K562 (cell line): Measurements from ENCODE around the gene RAB40B. TPM values are rescaled to one million over a fixed set of nuclear protein-coding genes. Genes with fewer than 3 reads are reported as not detected.

Source experiments
- DIDO1 ChIP-seq: fragments of 450-650 bp; IDR thresholded peaks from 2 replicates; pipeline ENCODE4 v1.6.1; 2016; ENCODE audit warnings: low read depth, missing biosample characterization, missing genetic modification characterization
- ELF2 ChIP-seq: fragments of 250-450 bp; sonication (Bioruptor Pico); IDR thresholded peaks from 2 replicates; pipeline ENCODE4 v1.5.0; 2021; ENCODE audit warnings: mild to moderate bottlenecking
- FOS ChIP-seq: IDR thresholded peaks from 3 replicates; pipeline ENCODE4 v1.6.1; 2011; ENCODE audit not compliant: insufficient read length; ENCODE audit errors: extremely low read depth
- JUN ChIP-seq, 2 experiments: sonication (generic) in 1 of 2; formaldehyde crosslinking in 1 of 2; IDR thresholded peaks; 2 replicates each; pipeline versions ENCODE4 v1.6.1 to v1.8.0; 2012 to 2022; ENCODE audit warnings: borderline replicate concordance in 2 of 2, mild to moderate bottlenecking in 2 of 2, improper control_type of control experiment in 1 of 2, low read depth in 1 of 2, low read length in 1 of 2, missing genetic modification reagents in 1 of 2
- SREBF1 ChIP-seq: fragments of 150-350 bp; IDR thresholded peaks from 2 replicates; pipeline ENCODE4 v1.6.1; 2014; ENCODE audit warnings: antibody characterized with exemption, low read depth, low read length, borderline replicate concordance
- ZKSCAN8 ChIP-seq: fragments of 200-800 bp; sonication (Bioruptor generic); IDR thresholded peaks from 2 replicates; pipeline ENCODE4 v1.6.1; 2016; ENCODE audit warnings: missing genetic modification characterization, missing compliant biosample characterization
- ZNF146 ChIP-seq: IDR thresholded peaks from one replicate; pipeline ENCODE4 v1.6.1; 2018; ENCODE audit warnings: missing compliant biosample characterization; ENCODE audit not compliant: unreplicated experiment
- ZNF184 ChIP-seq: sonication (generic); formaldehyde crosslinking; IDR thresholded peaks from 2 replicates; pipeline ENCODE4 v1.5.0; 2020; ENCODE audit warnings: missing genetic modification reagents
- polyA plus RNA-seq, 8 experiments: library from polyadenylated mRNA; depleted of rRNA in 4 of 8; stranded (reverse) in 5 of 8; unstranded in 3 of 8; fragments of >200 nt; fragmentation: Nextera tagmentation in 2 of 8; fragmentation: Illumina TruSeq in 1 of 8; extraction: Ambion mirVana in 2 of 8; extraction: Trizol in 1 of 8; gene quantifications; 2 replicates each; pipeline versions ENCODE4 v1.2.1 to v1.2.3, GENCODE V29; 2011 to 2014; ENCODE audit warnings: inconsistent platforms in 1 of 8, missing spikeins in 1 of 8
- total RNA-seq, 7 experiments: library from RNA; depleted of rRNA in 6 of 7; stranded (reverse); fragments of >200 nt in 6 of 7; fragmentation: Illumina TruSeq in 2 of 7; extraction: Trizol in 2 of 7; gene quantifications; 2 replicates each; pipeline versions ENCODE4 v1.2.1 to v1.2.3, GENCODE V29; 2011 to 2021; ENCODE audit warnings: low replicate concordance in 1 of 7
- TF ChIP-seq, protein P1 (sequence below): fragments of 200-800 bp; sonication (Bioruptor generic); IDR thresholded peaks from 2 replicates; pipeline ENCODE4 v1.6.1; 2016; ENCODE audit warnings: missing genetic modification characterization, missing compliant biosample characterization
- TF ChIP-seq, protein P2 (sequence below): fragments of 250-450 bp; sonication (Bioruptor Pico); IDR thresholded peaks from 2 replicates; pipeline ENCODE4 v1.8.0; 2021; ENCODE audit warnings: mild to moderate bottlenecking, moderate library complexity
- TF ChIP-seq, protein P3 (sequence below): IDR thresholded peaks from 2 replicates; pipeline ENCODE4 v1.6.1; 2012; ENCODE audit warnings: low read depth, low read length, improper control_type of control experiment, borderline replicate concordance

Gene RAB40B
- total and polyA plus RNA-seq, 9 of the 15 experiments (the other 6 are each of a cell fraction or from before 2014, with no cell fraction given): 0.13 to 4.6 (median 1.4) TPM

GRCh38 chr17:82690786-82691489 is 7.6 kb downstream of the RAB40B start (continued):
- TF ChIP-seq, protein P1, sequence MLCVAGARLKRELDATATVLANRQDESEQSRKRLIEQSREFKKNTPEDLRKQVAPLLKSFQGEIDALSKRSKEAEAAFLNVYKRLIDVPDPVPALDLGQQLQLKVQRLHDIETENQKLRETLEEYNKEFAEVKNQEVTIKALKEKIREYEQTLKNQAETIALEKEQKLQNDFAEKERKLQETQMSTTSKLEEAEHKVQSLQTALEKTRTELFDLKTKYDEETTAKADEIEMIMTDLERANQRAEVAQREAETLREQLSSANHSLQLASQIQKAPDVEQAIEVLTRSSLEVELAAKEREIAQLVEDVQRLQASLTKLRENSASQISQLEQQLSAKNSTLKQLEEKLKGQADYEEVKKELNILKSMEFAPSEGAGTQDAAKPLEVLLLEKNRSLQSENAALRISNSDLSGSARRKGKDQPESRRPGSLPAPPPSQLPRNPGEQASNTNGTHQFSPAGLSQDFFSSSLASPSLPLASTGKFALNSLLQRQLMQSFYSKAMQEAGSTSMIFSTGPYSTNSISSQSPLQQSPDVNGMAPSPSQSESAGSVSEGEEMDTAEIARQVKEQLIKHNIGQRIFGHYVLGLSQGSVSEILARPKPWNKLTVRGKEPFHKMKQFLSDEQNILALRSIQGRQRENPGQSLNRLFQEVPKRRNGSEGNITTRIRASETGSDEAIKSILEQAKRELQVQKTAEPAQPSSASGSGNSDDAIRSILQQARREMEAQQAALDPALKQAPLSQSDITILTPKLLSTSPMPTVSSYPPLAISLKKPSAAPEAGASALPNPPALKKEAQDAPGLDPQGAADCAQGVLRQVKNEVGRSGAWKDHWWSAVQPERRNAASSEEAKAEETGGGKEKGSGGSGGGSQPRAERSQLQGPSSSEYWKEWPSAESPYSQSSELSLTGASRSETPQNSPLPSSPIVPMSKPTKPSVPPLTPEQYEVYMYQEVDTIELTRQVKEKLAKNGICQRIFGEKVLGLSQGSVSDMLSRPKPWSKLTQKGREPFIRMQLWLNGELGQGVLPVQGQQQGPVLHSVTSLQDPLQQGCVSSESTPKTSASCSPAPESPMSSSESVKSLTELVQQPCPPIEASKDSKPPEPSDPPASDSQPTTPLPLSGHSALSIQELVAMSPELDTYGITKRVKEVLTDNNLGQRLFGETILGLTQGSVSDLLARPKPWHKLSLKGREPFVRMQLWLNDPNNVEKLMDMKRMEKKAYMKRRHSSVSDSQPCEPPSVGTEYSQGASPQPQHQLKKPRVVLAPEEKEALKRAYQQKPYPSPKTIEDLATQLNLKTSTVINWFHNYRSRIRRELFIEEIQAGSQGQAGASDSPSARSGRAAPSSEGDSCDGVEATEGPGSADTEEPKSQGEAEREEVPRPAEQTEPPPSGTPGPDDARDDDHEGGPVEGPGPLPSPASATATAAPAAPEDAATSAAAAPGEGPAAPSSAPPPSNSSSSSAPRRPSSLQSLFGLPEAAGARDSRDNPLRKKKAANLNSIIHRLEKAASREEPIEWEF (CRISPR knock-in tag): no peak
- TF ChIP-seq ELF2 (CRISPR knock-in tag) (no peak), ZNF146 (CRISPR knock-in tag) (no peak), ZNF184 (CRISPR knock-in tag) (no peak), DIDO1 (tag) (no peak), ZKSCAN8 (CRISPR knock-in tag) (no peak), SREBF1 (no peak), JUN (IDR thresholded peaks at IDR 0.05; ENCODE audit: borderline replicate concordance, low read depth, low read length) (no peak), JUN (CRISPR knock-in tag; IDR thresholded peaks at IDR 0.05; ENCODE audit: borderline replicate concordance) (no peak), FOS (no peak)
- TF ChIP-seq, protein P2, sequence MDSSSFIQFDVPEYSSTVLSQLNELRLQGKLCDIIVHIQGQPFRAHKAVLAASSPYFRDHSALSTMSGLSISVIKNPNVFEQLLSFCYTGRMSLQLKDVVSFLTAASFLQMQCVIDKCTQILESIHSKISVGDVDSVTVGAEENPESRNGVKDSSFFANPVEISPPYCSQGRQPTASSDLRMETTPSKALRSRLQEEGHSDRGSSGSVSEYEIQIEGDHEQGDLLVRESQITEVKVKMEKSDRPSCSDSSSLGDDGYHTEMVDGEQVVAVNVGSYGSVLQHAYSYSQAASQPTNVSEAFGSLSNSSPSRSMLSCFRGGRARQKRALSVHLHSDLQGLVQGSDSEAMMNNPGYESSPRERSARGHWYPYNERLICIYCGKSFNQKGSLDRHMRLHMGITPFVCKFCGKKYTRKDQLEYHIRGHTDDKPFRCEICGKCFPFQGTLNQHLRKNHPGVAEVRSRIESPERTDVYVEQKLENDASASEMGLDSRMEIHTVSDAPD (CRISPR knock-in tag): no peak
- TF ChIP-seq, protein P3, sequence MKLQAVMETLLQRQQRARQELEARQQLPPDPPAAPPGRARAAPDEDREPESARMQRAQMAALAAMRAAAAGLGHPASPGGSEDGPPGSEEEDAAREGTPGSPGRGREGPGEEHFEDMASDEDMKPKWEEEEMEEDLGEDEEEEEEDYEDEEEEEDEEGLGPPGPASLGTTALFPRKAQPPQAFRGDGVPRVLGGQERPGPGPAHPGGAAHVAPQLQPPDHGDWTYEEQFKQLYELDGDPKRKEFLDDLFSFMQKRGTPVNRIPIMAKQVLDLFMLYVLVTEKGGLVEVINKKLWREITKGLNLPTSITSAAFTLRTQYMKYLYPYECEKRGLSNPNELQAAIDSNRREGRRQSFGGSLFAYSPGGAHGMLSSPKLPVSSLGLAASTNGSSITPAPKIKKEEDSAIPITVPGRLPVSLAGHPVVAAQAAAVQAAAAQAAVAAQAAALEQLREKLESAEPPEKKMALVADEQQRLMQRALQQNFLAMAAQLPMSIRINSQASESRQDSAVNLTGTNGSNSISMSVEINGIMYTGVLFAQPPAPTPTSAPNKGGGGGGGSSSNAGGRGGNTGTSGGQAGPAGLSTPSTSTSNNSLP: no peak
